Measurements from ENCODE around the gene TRAFD1.

Gene TRAFD1

GRCh38 chr12:112160611-112161010 is 35.3 kb downstream of the TRAFD1 start:
- no peak for DNase-seq (ENCODE audit: low spot score)

DNA sequence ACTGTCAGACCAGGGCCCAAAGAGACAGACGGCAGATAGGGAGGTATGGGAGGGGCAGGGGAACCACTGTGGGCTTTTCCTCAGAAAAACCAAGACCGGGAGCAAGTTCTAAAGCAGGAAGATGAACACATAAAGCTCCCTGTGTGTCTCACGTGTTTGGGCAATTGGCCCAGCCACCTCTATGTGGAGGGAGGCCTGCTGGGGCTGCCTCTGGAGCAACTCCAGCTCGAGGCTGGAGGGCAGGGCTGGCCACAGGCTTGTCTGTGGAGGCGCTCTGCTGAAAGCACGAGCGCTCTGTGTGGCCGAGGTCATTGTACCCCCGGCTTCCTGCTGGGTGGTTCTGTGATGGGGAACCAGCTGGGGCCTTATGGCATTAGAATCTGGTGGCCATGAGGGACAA is 36.4 kb downstream of the TRAFD1 start:
- DNase-seq (ENCODE audit: low spot score), result peak; percentile 21

GRCh38 chr12:112162241-112162790 is 37.0 kb downstream of the TRAFD1 start:
- peak; percentile 17 for DNase-seq (ENCODE audit: low spot score)

- peak; percentile 28 for DNase-seq (ENCODE audit: low spot score)
Measured at GRCh38 chr12:112163056-112163455, 37.7 kb downstream of the TRAFD1 start.

GRCh38 chr12:112163471-112163991 is 38.2 kb downstream of the TRAFD1 start:
- DNase-seq (ENCODE audit: low spot score), result peak; percentile 28

- peak; percentile 27 for DNase-seq (ENCODE audit: low spot score)
Measured at GRCh38 chr12:112164011-112164660, 38.8 kb downstream of the TRAFD1 start.

- DNase-seq (ENCODE audit: low spot score), result no peak
Measured at GRCh38 chr12:112165624-112166023, 40.3 kb downstream of the TRAFD1 start.

DNA sequence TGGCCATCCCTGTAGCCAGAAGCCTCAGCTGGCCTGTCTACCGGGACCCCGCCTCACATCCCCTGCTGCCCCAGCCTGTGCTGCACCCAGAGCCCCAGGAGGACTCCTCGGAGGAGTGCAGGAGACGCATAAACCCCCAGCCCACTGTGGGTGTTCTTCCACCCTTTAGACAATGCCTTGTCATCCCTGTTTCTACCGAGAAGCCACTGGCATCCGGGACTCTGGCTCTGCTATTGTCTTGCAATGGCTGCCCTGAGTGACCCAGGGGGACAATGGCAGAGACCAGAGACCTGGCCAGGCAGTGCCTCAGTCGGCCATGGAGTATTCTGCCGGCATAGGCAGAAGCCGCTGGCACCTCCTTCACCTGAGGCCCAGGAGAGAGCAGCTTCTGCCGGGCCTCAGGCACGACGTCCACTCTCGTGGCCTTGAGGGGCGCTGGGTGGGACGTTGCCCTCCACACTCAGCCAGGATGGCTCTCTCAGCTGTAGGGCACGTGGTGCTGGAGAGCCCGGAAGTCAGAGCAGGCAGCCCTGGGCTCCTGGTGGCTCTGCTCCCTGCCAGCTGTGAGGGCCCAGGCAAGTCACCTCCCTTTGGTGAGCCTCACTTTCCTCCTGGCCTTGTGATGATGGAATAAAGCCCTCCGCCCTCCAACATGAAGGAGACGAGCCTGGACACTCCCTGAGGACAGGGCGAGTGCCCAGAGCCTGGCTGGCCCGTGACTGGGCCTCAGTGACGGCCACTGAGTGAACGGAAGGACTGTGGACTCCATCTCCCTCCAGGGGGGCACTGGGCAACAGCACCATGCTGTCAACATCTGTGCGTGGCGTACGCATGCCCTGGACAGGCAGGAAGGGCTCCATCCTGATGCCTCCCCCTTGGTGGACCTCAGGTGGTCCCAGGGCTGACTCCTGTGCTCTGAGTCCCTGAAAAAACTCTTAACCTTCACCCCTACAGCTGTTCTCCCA is 41.0 kb downstream of the TRAFD1 start:
- peak; percentile 24 for DNase-seq (ENCODE audit: low spot score)

DNA sequence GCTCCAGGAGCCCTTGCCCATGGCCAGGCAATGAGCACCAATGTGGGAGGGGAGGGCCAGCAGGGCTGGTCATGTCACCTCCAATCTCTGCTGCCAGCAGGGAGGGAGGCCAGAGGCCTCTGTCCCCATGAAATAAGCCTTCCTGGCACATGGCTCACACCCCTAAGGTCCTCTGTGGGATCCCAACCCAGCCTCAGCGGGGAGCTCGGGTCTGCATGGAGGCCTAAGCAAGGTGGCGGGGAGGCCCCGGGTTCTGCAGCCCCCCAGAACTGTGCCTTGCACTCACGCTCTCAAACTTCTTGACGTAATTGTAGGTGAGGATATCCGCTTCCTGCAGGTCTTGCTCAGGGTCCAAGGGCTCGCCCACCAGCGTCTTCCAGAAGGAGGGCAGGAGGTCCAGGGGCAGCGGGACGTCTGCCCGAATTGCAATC is 41.7 kb downstream of the TRAFD1 start:
- DNase-seq (ENCODE audit: low spot score), result peak; percentile 26

DNA sequence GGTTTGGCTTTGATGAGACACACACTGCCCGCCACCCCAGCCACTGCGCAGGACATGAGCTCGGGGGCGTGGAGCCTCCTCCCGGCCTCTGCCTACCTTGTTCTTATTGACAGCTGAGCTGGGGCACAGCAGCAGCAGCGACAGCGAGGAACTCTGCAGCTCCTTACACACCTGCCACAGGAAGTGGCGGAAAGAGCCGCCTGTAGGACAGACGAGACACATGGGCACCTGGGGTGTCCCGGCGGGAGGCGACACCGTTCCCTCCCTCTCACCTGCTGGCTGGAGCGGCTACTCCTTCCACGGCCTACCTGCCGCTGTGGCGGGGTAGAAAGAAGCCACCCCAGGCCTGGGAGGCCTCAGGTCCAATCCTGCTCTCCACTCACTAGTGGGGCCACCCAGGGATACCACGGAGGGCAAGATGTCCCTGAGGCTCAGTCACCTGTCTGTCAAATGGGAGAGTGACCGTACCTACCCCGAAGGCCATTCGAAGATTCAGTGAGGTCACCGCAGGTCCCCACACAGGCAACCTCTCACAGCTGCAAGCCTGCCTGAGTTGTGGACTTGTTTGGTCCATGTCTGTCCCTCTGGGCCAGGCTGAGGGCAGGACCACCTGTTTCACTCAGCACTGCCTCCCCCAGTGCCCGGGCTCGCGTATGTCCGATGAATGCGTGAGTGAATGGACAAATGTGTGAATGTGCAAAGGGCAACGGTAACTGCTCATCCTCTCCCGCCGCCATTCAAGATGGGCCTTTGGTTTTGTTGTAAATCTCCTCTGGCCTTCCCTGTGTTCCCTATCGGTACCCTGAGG is 42.6 kb downstream of the TRAFD1 start:
- peak; percentile 28 for DNase-seq (ENCODE audit: low spot score)

GRCh38 chr12:112168561-112168971 is 43.2 kb downstream of the TRAFD1 start:
- no peak for DNase-seq (ENCODE audit: low spot score)

GRCh38 chr12:112169161-112169872 is 44.0 kb downstream of the TRAFD1 start:
- no peak for DNase-seq (ENCODE audit: low spot score)

DNA sequence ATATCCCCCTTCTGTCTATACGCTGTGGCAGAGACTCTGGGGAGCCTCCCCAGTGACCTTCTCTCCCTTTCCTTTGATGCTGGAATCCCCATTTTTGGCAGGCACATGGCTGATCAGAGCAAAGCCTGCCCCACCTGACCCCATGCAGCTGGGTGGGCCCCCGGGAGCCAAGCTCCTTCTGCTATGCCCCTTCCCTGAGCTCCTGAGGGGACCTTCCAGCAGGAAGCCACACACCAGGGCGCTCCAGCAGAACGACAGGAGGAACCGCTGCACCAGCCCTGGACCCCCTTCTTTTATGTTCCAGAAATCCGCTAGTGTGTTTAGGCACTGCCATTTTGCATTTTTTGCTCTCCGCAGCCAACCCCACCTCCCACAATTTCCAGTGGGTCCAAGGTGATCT is 44.6 kb downstream of the TRAFD1 start:
- no peak for DNase-seq (ENCODE audit: low spot score)

DNA sequence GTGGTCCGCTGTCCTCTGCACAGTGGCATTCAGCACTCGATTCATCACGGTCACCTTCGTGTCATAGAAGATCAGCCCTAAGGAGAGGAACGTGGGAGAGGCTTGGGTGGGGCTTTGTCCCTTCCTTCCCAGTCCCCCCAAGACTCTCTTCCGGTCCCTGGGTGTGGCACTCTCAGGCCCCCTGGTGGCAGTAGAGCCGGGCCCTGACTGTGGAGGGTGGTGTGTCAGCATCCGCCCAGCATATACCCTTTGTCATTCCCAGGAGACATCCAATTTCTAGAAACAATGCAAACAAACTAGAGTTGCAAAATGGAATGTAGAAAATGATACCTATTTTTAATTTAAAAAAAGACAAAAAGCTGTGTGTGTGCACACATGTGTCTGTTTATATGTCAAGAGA is 45.0 kb downstream of the TRAFD1 start:
- DNase-seq (ENCODE audit: low spot score), result peak; percentile 73

DNA sequence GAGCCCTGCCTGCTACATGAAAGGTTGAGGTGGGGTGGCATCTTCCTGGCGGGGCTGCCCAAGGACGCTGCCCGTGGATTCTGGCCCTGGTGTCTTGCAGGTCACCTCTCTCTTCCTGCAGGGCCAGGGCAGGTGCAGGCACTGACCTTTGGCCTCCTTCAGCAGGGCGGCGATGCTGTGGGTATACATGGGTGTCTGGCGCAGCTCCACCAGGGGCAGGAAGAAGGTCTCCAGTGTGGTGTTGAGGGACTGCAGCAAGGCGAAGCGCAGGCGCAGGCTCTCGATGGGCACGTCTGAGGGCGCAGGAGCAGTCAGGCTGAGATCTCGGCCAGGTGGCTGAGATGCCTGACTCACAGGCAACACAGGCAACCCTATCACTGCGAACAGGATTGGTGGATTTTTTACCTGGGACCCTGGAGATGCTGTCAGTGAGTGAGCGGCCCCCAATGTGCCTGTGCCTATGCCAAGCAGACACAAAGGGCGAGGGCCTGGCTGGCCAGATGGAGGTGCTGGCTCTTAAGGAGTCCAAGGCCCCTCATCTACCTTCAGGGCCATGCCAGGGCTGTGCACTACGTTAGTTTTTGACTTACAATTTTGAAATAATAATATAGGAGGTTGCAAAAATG is 45.7 kb downstream of the TRAFD1 start:
- DNase-seq (ENCODE audit: low spot score), result no peak

- no peak for DNase-seq (ENCODE audit: low spot score)
Measured at GRCh38 chr12:112172556-112173324, 47.4 kb downstream of the TRAFD1 start.

DNA sequence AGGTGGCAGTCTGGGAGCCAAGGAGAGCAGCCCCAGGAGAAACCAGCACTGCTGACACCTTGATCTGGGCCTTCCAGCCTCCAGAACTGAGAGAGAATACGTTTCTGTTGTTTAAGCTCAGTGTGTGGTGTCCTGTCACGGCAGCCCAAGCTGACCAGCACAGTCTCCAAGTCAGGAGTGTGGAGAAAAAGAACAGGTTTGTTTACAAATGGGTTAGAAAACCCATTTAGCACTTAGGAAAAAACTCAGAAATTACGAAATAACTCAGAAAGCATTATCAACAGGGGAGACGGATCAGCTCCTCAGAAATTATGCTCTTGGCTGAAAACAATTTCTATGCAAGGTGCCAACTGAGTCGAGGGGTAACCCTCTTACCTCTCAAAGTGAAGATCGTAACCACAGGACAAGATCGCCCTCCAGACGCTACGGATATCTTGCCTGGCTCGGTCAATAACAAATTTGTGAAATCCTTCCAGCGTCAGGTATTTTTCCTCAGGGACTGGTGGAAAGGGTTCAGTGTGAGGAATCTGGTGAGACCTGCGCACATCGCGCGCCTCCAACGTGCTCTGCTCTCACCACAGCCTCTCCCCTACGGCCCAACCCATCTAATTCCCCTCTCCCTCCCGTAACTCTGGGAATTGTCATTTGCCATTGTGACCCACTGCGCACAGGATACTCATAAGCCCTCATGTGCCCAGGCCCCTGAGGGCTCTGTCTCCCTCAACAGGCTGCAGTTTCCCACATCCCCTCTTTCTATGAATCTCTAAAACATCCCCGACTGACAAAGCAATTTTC is 50.2 kb downstream of the TRAFD1 start:
- DNase-seq (ENCODE audit: low spot score), result no peak

GRCh38 chr12:112176321-112177010 is 51.1 kb downstream of the TRAFD1 start:
- DNase-seq (ENCODE audit: low spot score), result no peak
